RWPE2 (cell line): ENCODE data around the gene C1QTNF1.

ENCODE experiments used
- ATAC-seq: fragments of 200-7000 bp; cut with Tn5 transposase; 3 replicates; pipeline ENCODE4 v1.9.1; 2021; ENCODE audit warnings: low read depth
- DNase-seq: peaks from one replicate; pipeline ENCODE4 v3.0.0-alpha.2; 2020; ENCODE audit warnings: low spot score
- H3K27ac ChIP-seq: fragments of 450-650 bp; 2 replicates; pipeline ENCODE4 v1.5.1; 2017; ENCODE audit warnings: mild to moderate bottlenecking; ENCODE audit not compliant: poor library complexity, severe bottlenecking
- H3K27me3 ChIP-seq: fragments of 250-450 bp; sonication (Bioruptor Pico); 2 replicates; pipeline ENCODE4 v1.5.1; 2021; ENCODE audit warnings: mild to moderate bottlenecking, moderate library complexity; ENCODE audit not compliant: insufficient read depth, poor library complexity, severe bottlenecking
- H3K36me3 ChIP-seq: fragments of 250-450 bp; sonication (Bioruptor Pico); 2 replicates; pipeline ENCODE4 v1.5.1; 2020; ENCODE audit warnings: low read depth, mild to moderate bottlenecking, moderate library complexity
- H3K4me1 ChIP-seq: fragments of 250-450 bp; sonication (Bioruptor Pico); 2 replicates; pipeline ENCODE4 v1.5.1; 2021; ENCODE audit warnings: mild to moderate bottlenecking, moderate library complexity; ENCODE audit not compliant: insufficient read depth, poor library complexity, severe bottlenecking
- H3K4me3 ChIP-seq: fragments of 250-450 bp; sonication (Bioruptor Pico); 2 replicates; pipeline ENCODE4 v1.5.1; 2021; ENCODE audit warnings: mild to moderate bottlenecking, moderate library complexity; ENCODE audit not compliant: severe bottlenecking
- H3K9me3 ChIP-seq: fragments of 250-450 bp; sonication (Bioruptor Pico); 2 replicates; pipeline ENCODE4 v1.5.1; 2021; ENCODE audit warnings: mild to moderate bottlenecking, moderate library complexity; ENCODE audit not compliant: severe bottlenecking
- CTCF ChIP-seq: fragments of 450-650 bp; IDR thresholded peaks from one replicate; pipeline ENCODE4 v1.5.1; 2017; ENCODE audit warnings: mild to moderate bottlenecking, moderate library complexity; ENCODE audit not compliant: poor library complexity, severe bottlenecking

C1QTNF1 gene

GRCh38 chr17:79014158-79014758, 9.7 kb upstream of the C1QTNF1 start:
- no peak for TF ChIP-seq CTCF
- Histone ChIP-seq H3K4me3 (no peak overlapping the region), H3K27me3 (no peaks in the 10 kb centered on the region), H3K9me3 (peaks cover 15% of the 10 kb centered on the region), H3K4me1 (peaks cover 31% of the 10 kb centered on the region), H3K36me3 (no peaks in the 10 kb centered on the region), H3K27ac (no peak overlapping the region)
- DNase-seq (no peak), ATAC-seq (no peak)

GRCh38 chr17:79017546-79018369, 6.2 kb upstream of the C1QTNF1 start:
- Histone ChIP-seq H3K27me3 (no peaks in the 10 kb centered on the region), H3K27ac (no peak overlapping the region), H3K36me3 (no peaks in the 10 kb centered on the region), H3K4me3 (no peak overlapping the region), H3K9me3 (peaks cover 15% of the 10 kb centered on the region), H3K4me1 (peaks cover 23% of the 10 kb centered on the region)
- no peak for ATAC-seq
- no peak for DNase-seq
- no peak for TF ChIP-seq CTCF

- H3K4me1 ChIP-seq = peaks cover 23% of the 10 kb centered on the region
- ATAC-seq = no peak
- peaks cover 15% of the 10 kb centered on the region for H3K9me3 ChIP-seq
- no peak overlapping the region for H3K27ac ChIP-seq
- H3K4me3 ChIP-seq = no peak overlapping the region
- no peaks in the 10 kb centered on the region for H3K36me3 ChIP-seq
- TF ChIP-seq CTCF = no peak
- no peaks in the 10 kb centered on the region for H3K27me3 ChIP-seq
- peak; percentile 38 for DNase-seq
These were observed 5.6 kb upstream of the C1QTNF1 start for GRCh38 chr17:79018370-79018695.

GRCh38 chr17:79019261-79019631, 4.7 kb upstream of the C1QTNF1 start:
- Histone ChIP-seq H3K4me3 (no peak overlapping the region), H3K4me1 (peaks cover 23% of the 10 kb centered on the region), H3K36me3 (no peaks in the 10 kb centered on the region), H3K9me3 (peaks cover 10% of the 10 kb centered on the region), H3K27me3 (no peaks in the 10 kb centered on the region), H3K27ac (no peak overlapping the region)
- no peak for DNase-seq
- ATAC-seq = no peak
- no peak for TF ChIP-seq CTCF
